ENCODE results near the gene PPP2R2B. TPM values are rescaled to one million over a fixed set of nuclear protein-coding genes. Genes with fewer than 3 reads are reported as not detected.

The PPP2R2B gene
- total RNA-seq, 4 donors from 2014 or later: 0.53 to 2.0 (median 1.1) TPM

- TF ChIP-seq POLR2A (IDR thresholded peaks at IDR 0.05) (no peak), CTCF (IDR thresholded peaks at IDR 0.05) (no peak)
- H3K9me3 ChIP-seq: no peaks in the 10 kb centered on the region
- H3K27ac ChIP-seq: no peak overlapping the region
- DNase-seq: no peak
- no peaks in the 10 kb centered on the region for H3K27me3 ChIP-seq
- H3K4me3 ChIP-seq: no peak overlapping the region
- intact Hi-C loops (cut with DNase I): no loop called here
- no peaks in the 10 kb centered on the region for H3K4me1 ChIP-seq
- H3K36me3 ChIP-seq: no peaks in the 10 kb centered on the region
Observed at GRCh38 chr5:146851133-146851532, 27.4 kb downstream of the PPP2R2B start.

- Histone ChIP-seq H3K4me1 (no peaks in the 10 kb centered on the region), H3K9me3 (no peaks in the 10 kb centered on the region), H3K36me3 (no peaks in the 10 kb centered on the region), H3K27ac (no peak overlapping the region), H3K4me3 (no peak overlapping the region), H3K27me3 (no peaks in the 10 kb centered on the region)
- WGBS, 2 donors: 77 to 78% methylated on average over 5 of the region's 5 CpGs
- TF ChIP-seq POLR2A (IDR thresholded peaks at IDR 0.05): no peak
- no peak for TF ChIP-seq CTCF (IDR thresholded peaks at IDR 0.05)
- DNase-seq: no peak
- intact Hi-C loops (cut with DNase I): no loop called here
Observed at GRCh38 chr5:146849694-146850303, 28.8 kb downstream of the PPP2R2B start.

- no peak overlapping the region for H3K4me3 ChIP-seq
- H3K9me3 ChIP-seq: no peaks in the 10 kb centered on the region
- no peaks in the 10 kb centered on the region for H3K36me3 ChIP-seq
- H3K27ac ChIP-seq: no peak overlapping the region
- no peaks in the 10 kb centered on the region for H3K27me3 ChIP-seq
- intact Hi-C loops (cut with DNase I): no loop called here
- no peak for TF ChIP-seq POLR2A (IDR thresholded peaks at IDR 0.05)
- no peak for TF ChIP-seq CTCF (IDR thresholded peaks at IDR 0.05)
- no peaks in the 10 kb centered on the region for H3K4me1 ChIP-seq
- WGBS, 2 donors: 79 to 88% methylated on average over 1 of the region's 1 CpG
- no peak for DNase-seq
Observed at GRCh38 chr5:146848133-146848532, 30.4 kb downstream of the PPP2R2B start.

- no peaks in the 10 kb centered on the region for H3K36me3 ChIP-seq
- DNase-seq: no peak
- no peaks in the 10 kb centered on the region for H3K9me3 ChIP-seq
- H3K27me3 ChIP-seq: no peaks in the 10 kb centered on the region
- no peaks in the 10 kb centered on the region for H3K4me1 ChIP-seq
- no peak overlapping the region for H3K4me3 ChIP-seq
- intact Hi-C loops (cut with DNase I): no loop called here
- WGBS, 2 donors: 31 to 44% methylated on average over 2 of the region's 2 CpGs
- TF ChIP-seq CTCF (IDR thresholded peaks at IDR 0.05): no peak
- no peak for TF ChIP-seq POLR2A (IDR thresholded peaks at IDR 0.05)
- H3K27ac ChIP-seq: no peak overlapping the region
Observed at GRCh38 chr5:146840016-146840415, 38.5 kb downstream of the PPP2R2B start.

GRCh38 chr5:146836226-146836842 lies 42.2 kb downstream of the PPP2R2B start:
- intact Hi-C loops (cut with DNase I): no loop called here
- H3K9me3 ChIP-seq: no peaks in the 10 kb centered on the region
- TF ChIP-seq CTCF (IDR thresholded peaks at IDR 0.05) (no peak), POLR2A (IDR thresholded peaks at IDR 0.05) (no peak)
- no peaks in the 10 kb centered on the region for H3K36me3 ChIP-seq
- no peak overlapping the region for H3K27ac ChIP-seq
- no peak for DNase-seq
- WGBS, 2 donors: 25 to 32% methylated on average over 3 of the region's 3 CpGs
- no peaks in the 10 kb centered on the region for H3K27me3 ChIP-seq
- peaks cover 0 to 17% (median 5%) of the 10 kb centered on the region in 3 donors for H3K4me1 ChIP-seq
- H3K4me3 ChIP-seq: no peak overlapping the region

Data from esophagus squamous epithelium (tissue), 5 donors.